Frontal cortex (tissue), 4 donors: Measurements from ENCODE around the gene TNP1. TPM values are rescaled to one million over a fixed set of nuclear protein-coding genes. Genes with fewer than 3 reads are reported as not detected.

Experiments used
- DNase-seq, 2 donors: peaks; one replicate each; pipeline ENCODE4 v3.0.0; 2012; ENCODE audit warnings: low spot score in 2 of 2
- FAIRE-seq: peaks from 2 replicates; lab custom pipeline; 2012; peaks lifted over from hg19 to GRCh38; lab: Jason Lieb, UNC
- total RNA-seq: library from RNA; depleted of rRNA; stranded (reverse); fragments of >200 nt; gene quantifications from one replicate; pipeline ENCODE4 v1.2.3, GENCODE V29; 2014
- donor health status: control.
- donor health status: control.
- donor health status: control.

The TNP1 gene
- total RNA-seq, 1 donor from 2014 or later = not detected

DNA sequence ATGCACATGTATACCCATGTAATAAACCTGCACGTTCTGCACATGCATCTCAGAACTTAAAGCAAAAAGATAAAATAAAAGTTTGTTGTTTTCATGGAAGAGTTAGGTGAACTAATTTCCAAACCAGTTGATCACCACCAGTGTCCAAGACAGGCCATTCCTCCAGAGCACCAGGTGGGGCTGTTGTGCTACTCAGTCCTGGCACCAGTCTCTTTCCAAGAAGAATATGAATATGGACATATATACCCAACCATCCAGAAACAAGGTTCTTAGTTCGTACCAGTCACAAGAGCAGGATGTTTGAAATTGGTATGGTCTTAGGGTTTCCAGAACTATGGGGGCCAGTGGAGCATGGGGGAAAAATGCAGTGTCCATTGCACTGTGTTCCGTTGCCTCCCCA lies 17.2 kb upstream of the TNP1 start:
- no peak for DNase-seq
- FAIRE-seq = no peak

DNA sequence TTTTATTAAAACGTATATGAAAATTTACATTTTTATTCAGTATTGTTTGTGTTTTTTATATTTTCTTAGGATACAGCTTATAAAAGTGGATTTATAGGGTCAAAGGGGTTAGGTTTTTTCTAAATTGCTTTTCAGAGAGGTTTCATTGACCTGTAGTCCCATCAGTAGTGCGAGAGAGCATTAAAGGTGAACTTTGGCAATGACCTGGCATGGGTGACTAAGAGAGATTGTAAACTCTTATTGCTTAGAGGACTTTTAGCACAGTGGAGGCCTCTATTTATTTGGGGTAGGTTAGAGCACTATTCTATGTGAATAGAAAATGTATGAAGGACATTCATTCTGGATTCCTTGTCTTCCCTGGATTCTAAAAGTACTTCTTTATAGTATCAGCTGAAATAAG lies 16.0 kb upstream of the TNP1 start:
- no peak for FAIRE-seq
- DNase-seq = no peak

DNA sequence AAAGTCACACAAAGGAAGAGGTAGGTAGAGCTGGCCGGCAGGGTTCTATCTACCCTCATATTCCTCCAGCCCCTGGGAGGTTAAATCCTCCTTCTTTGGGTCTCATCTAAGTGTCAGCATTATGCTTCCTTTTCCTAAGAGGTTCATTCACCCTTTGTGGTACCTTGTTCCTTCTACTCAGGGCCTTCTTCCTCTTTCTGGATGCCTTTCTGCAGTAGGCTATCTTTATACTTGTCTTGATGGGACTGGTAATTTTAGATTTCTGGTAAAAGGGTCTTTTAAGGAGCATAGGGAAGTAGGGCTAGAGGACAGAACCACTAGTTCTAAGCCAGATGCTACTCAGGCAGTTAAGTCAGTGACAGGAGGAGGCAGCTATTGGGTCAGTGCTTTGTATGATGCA lies 13.7 kb upstream of the TNP1 start:
- no peak for DNase-seq
- FAIRE-seq = no peak

DNA sequence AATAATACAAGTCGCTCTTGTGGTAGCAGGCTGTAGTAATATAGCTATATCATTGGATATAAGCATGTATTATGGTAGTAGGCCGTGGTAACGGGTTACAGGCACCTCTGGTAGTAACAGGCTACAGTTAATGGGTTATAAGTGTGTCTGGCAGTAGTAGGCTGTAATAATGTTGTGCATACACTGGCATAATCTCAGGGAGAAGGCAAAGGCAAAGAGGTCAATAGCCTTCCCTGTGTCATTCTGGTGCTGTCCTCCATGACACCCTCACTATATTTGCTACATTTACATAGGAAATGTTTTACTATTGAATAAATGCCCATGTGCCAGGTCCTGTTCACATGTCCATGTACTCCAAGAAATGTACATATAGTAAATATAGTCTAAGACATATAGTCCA lies 12.8 kb upstream of the TNP1 start:
- DNase-seq (no peak), FAIRE-seq (no peak)

DNA sequence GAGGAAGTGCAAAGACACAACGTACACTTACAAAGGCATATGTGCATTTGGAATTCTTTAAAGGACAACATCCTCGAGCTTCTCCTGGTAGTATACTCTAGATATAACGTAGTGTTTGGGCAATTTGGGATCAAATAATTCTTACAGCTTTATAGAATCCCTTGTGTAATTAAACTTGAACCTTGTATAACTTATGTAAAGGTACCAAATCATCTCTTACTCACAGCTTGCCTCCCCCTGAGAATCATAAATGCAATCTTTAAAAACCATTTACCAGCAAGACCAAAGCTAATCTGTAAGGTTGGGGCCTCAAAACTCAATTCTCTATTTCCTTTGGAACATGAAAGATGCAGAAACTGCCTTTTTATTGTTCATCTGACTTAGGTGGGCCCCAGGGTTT lies 12.2 kb upstream of the TNP1 start:
- FAIRE-seq = no peak
- DNase-seq = no peak

DNA sequence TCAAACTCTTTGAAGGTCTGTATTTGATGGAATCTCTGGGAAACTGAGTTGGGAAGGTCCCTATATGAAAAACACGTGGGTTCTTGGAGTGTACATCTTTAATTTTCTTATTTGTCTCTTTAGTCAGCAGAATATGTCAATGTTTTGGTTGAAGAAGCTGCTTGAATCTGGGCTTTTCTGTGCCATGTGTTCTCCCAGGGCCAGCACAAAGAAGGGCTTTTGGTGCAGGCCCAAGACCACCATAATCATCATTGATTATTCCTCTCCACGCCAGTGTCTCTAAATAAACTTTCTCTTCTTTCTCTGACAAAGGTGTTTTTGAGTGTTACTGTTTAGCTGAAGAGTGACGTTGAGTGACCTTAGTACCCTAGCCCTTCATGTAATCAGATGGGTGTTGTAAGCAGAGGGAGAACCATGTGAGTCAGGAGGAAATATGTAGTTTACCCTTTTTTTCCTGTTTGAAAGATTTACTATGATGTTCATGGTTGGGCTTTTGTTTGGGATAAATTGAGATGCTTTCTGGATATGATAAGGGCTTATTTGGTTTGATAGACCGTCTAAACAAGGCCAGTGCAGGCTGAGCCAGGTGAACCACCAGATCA lies 11.6 kb upstream of the TNP1 start:
- FAIRE-seq (no peak), DNase-seq (no peak)

DNA sequence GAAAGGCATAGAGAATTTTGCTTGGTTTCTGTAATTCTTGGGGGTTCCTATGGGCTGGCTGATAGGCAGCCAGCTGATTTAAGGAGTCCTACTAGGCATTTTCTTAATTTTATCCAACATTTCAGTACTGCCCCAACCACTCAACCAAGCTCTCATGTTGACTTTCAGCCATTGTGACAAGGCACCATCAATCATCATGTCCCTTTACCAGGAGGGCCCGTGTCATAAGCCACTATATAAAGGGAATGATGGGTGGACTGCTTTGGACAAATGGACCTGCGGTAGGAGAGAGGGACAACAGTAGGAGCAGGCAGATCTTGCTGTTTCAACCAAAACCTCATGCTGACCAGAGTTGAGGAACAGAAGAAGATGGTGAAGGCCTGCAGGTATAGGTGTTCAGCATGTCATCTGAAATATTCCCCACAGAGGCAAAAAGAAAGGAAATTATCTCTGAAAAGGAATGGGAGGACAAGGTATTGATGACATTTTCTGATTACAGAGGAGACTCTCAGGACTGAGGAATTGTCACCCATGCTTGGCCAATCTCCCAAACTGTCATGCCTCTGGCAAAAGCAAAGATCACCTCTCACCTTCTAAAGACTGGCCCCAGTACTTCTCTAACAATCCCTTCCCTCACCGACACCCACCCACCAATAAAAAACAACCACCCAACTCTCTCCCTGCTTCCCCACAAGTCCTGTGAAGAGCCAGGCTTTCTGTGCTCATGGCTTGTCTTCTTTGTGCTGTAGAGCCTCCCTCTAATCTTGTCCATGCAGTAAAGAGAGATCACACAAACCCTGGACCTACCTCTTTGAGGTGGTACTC lies 10.9 kb upstream of the TNP1 start:
- no peak for FAIRE-seq
- DNase-seq = no peak

DNA sequence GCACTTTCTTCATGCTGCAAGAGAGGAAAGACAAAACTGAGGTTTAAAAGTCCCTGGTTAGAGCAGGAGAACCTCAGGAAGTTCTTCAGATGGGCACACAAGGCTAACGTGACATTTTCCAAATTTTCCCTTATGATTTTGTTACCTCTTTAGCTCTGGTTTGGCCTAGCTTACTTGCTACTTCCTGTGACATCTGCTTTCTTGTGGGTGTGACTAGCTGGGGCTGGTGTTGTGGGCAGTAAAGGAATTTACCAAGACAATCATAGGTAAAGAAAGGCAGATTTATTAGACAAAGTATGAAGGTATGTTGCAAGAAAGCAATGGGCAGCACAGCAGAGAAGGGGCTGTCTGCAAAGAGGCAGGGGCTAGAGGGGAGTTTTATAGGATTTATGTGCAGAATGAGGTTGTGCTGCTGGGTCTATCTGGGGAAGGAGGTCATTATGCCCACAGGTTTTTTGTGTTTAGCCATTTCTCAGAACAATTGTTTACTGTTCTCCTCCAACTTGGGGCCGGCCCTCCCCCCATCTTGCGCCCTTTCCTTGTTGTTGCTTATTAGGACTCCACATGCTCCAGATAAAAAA lies 6.7 kb upstream of the TNP1 start:
- DNase-seq (no peak), FAIRE-seq (no peak)

DNA sequence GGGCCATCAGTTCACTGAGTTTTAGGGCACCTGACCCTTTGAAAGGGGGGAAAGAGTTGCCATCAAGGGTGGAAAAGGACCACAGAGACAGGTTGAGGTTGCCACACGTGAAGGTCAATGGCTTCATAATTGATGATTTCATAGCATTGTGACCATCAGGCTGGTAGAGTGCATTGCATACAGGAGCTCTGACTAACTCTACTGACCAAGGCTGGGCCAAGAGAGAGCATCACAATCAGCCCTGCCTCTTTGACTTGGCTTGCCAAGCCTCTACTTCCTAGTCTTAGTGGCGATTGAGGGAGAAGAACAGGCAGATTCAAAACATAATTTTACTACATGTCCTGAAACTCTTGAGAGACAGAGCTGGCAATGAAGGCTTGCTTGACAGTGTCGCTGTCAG lies 5.8 kb upstream of the TNP1 start:
- FAIRE-seq (no peak), DNase-seq (no peak)

DNA sequence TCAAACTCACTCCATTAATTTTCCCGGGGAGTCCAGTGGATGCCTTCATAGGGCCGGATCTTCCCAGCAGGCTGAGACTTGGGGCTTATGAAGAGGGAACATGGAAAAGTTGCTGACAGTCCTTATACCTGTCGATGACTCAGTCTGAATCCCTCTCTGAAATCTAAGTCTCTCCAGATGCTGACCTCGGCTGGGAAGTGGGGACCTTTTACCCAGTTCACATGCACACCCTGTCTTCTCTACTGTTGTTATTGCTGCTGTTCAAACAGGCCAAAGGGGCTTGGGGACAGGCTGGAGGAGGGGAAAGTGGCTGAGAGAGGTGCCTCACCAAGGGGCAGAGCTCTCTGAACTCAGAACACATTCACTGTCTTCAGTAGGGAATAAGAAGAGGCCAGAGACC lies 4.1 kb upstream of the TNP1 start:
- DNase-seq (no peak), FAIRE-seq (no peak)

DNA sequence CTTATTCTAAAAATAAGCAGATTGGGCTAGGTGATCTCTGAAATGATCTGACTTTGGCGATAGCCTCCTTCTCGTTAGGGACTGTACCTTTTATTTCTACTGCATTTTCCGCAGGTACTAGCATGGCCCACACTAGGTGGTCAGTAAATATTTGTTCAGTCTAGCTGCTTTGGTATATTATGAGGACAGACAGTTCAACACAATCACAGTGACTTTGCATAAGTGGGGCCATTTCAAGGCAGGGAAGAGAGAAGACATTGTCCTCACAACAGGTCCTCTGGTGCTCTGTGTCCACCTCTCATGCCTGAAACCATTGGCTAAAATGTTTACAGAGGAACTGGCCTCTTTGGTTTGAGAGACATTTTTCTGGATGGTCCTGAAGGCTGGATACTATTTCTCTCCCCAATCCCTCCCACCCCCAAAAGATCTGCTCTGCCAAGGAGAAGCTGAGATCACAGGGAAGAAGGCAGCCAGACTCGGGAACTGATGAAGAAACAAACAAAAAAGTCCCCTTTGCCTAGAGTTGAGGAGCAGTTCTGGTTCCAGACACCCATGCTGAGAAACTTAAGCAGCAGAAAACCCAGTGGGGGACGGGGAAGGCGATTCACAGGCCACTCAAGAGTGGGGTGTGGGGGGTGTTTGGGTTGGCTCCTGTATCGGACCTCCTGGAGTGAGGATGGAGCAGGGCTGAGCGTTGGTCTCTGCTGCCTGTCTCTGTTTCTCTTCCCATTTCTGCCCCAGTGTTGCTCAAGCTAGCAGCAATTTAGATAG lies 2.9 kb upstream of the TNP1 start:
- FAIRE-seq = no peak
- DNase-seq = no peak

DNA sequence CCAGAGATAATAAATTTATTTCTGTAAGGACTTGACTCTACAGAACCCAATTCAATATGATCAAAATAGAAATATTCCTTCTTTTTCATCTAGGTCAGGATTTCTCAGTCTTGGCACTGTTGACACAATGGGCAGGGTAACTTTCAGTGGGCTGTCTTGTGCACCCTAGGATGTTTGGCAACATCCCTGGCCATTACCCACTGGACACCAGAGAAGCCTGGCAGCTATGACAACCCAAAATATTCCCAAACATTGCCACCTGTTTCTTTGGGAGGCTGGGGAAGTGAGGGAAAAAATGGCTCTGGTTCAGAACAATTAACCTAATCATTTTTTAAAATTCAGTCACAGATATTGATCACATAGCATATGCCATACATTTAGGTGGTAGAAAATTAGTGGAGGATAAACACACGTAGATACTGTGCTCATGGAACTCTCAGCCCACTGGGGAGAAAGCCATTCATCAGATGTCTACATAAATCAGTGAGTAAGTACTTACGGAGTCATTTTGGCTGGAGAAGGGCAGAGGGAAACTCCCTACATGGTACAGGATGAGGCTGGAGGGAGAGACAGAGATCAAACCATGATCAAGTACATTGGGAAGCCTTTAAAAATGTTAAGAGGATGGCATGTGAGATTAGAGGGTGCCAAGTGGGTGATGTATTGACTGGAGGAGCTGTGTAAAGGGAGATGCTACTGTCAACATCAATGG lies 718 bp upstream of the TNP1 start:
- no peak for FAIRE-seq

DNA sequence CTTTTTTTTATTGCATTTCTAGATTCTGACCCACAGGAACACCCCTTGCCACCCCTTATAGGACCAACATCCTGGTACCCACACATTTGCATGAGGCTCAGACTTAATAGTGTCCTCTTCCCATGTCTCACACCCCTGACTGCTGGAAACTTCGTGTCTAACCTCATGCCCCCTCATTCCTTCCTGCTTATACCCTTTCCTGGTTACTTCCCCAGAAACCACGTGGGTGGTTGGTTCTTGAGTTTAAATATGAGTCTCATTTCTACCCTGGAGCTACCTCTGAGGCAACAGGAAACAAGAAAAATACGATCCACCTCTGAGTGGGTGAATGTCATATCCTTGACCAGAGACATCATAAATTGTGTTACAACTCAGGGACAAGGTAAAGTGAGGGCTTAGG lies 1.6 kb downstream of the TNP1 start:
- FAIRE-seq = no peak

More for the DNA sequence above, 718 bp upstream of the TNP1 start:
- no peak for DNase-seq

DNA sequence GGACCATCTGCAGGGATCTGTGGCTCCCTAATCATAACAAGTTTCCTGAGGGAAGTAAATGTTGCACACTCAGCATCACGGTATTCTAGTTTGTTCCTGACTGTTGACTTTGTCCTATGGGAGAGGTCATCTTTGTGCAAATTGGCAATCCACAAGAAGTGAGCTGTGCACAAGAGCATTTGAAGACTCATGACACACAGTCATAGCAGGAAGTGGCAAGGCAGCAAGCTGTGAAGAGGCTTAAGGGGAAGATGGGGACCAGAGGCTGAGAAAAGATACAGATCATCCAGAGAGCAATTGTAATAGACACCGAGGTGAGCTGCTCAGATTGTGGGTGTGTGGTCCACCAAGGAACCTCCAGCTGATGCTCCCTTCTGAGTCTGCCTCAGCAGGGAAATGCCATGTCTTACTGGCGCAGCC lies 2.7 kb downstream of the TNP1 start:
- DNase-seq = no peak
- FAIRE-seq = no peak

More for the DNA sequence above, 1.6 kb downstream of the TNP1 start:
- no peak for DNase-seq

DNA sequence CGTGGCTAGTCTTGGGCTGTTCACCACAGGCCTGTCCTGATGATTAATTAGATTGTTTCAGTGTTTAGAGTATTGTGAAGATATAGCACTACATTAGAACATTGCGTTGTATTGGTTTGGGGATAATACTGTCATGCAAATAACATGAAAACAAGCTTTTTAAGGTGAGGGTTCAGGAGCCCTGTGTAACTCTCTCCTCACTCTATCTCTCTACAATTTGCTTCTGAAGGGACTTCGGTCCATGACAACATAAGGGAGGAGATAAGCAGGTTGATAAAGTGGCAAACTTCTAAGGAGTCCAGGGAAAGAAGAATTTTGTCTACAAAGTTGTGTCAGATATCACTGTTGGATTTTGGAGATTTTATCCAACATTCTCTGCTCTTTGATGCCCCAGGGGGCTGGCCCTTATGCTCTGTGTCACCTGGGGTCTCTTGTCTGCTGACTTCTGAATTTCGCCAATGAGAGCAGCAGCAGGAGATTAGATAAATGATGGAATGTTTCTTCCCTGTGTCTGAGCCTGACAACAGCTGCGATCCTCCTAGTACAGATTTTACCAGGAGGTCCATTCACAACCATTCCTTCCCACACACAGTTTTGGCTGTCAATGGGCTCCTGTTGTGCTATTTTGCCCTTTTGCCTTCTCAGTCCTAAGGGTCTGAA lies 3.3 kb downstream of the TNP1 start:
- FAIRE-seq (no peak), DNase-seq (no peak)

DNA sequence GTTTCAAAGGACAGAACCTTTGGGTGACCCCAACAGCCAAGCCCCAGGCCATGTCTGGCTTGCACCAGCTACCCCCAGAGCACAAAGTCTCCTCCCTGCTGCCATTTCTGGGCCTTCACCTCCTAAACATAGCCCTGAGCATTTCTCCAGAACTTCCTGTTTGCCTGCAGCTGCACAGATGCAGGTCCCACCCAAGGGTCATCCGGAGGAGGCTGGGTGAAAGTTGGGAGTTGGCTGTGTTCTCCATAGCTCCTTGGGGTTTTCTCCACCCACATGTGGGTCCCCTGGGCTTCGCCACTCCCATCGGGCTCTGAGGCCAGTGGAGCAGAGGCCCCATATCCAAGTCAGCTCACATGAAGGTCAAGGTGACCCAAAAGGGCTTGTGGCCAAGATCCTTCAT lies 4.3 kb downstream of the TNP1 start:
- DNase-seq = no peak
- FAIRE-seq = no peak

DNA sequence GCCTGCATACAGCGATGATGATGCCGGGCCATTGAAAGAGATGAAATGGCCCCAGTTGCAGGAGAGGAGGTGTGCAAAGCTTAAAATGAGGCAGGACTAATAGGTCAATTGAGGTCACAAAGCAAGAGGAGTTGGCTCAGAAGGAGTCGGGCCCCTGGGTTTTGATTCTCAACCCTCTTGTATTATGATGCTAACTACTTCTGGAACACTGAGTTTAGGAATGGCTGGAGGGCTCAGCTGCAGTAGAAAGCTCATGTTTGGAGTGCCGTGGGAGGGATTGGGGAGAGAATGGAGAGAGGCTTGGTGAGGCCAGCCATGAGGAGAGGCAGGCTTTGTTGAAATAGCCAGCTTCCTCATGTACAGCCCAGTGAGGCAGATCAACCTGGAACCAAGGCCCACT lies 4.8 kb downstream of the TNP1 start:
- DNase-seq = no peak
- FAIRE-seq = no peak

DNA sequence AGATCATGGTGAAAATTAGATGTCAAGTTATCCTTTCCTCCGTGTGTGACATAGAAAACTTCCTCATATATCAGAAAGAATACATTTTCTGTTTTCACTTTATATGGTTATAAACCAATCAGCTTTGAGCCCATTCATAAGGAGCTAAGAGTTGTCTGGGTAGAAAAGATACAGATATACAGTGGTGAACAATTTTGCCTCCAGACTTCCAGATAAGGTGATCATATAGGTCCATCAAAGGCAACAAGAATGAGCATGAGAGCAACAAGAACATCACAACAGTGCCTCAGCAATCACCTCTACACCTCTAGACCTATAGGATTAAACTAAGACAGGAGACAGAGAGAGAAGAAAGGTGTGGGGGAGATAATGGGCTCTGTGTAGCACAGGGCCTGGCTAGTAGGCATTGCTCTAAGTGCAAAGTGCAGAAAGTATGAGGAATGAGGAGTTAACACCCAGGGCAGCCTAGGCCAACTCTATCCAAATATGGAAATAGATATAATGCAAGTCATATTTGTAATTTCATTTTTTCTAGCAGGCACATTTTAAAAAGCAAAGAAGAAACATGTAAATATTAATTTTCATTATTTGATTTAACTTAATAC lies 8.3 kb downstream of the TNP1 start:
- DNase-seq (no peak), FAIRE-seq (no peak)

DNA sequence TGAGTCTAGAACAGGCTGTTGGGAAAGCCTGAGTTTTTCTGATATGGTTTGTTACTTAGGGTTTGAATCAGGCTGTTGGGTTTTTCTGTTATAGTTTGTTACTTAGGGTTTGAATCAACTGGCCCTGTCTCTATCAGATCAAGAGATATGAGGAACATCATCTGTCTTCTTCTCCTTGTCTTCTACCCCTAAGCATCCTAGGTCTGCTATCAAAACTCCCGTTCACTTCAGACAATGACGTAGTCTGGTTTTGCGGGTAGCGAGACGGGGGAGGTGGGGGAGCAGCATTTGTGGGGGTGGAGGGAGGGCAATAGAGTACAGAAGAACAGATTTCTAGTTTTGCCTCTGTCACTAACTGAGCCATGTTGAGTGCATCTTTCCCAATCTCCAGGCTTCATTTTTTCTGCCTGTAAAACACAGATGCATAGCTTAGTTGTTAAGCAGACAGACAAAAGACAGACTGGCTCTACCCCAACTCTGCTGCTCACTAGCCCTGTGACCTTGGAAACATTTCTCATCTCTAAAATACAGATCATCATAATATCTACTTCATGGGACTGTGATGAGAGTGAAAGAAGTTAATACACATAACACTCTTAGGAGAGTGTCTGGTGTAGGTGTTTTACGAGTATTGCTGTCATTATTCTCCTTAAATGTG lies 9.1 kb downstream of the TNP1 start:
- DNase-seq (no peak), FAIRE-seq (no peak)
